HG03196 (cell line): ENCODE data around the gene KIF5C.

ENCODE experiments used
- ATAC-seq: cut with Tn5 transposase; IDR thresholded peaks from one replicate; pipeline ENCODE4 v1.9.1; 2021; ENCODE audit not compliant: unreplicated experiment

The KIF5C gene

GRCh38 chr2:149009576-149010461, 134.8 kb downstream of the KIF5C start:
- no peak for ATAC-seq

GRCh38 chr2:149012545-149012944, 137.5 kb downstream of the KIF5C start:
- ATAC-seq: no peak

DNA sequence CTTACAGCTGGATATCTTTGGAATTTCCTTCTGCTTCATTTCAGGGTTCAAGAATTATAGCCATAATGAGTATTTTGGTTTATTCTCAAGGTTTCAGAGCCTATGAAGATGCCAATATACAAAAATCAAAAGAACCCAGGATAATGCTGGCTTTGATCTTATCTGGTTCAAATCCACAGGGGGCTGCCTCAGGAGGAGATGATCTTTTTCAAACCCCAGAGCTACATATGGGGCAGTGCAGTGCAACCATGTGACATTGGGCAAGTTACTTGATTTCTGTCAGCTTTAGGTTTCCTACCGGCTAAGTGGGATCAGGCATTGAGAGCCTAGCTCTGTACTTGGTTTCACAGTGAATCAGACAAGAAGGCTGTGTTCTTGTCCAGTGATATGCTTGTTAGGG, 140.5 kb downstream of the KIF5C start:
- ATAC-seq: no peak

- no peak for ATAC-seq
These were observed 141.0 kb downstream of the KIF5C start for GRCh38 chr2:149015926-149016563.

- ATAC-seq: no peak
These were observed 142.3 kb downstream of the KIF5C start for GRCh38 chr2:149017116-149017985.

- ATAC-seq: no peak
These were observed 144.0 kb downstream of the KIF5C start for GRCh38 chr2:149018981-149019380.

DNA sequence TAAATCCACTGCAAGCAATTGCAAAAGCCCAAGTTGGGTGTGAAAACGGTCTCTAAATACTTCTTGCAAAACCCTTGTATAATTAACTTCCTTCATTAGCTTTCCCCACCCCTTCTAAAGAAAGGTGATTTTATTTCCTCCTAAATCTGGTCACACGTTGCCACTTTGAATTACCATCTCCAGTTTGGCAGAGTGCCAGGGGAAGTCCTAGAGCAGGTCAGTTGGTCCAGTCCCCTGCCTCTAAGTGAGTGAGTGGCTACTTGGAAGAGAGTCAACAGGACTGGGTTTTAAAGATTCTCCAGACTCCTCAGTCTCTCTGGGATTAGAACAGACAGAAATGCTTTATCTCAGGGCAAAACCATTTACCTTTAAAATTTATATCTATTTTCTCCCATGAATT, 144.7 kb downstream of the KIF5C start:
- ATAC-seq: no peak

GRCh38 chr2:149020432-149020851, 145.4 kb downstream of the KIF5C start:
- ATAC-seq: peak; percentile 36

DNA sequence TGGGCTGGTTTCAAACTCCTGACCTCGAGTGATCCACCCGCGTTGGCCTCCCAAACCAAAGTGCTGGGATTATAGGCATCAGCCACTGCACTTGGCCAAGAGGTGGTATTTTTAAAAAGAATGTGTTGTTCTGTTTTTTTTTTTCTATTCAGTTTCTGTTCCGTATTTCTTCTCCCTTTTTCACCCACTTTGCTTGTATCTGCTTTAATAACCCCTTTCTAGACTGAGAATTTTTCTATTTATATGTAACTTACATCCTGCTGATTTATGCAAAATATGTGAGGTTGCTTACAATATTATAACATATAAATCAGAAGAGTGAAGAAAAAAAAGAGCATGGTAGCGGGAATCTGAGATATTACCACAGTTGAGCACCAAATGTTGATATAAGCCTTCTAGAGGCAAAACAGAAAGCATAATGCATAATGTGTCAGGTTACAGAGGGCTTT, 146.3 kb downstream of the KIF5C start:
- ATAC-seq: peak; percentile 73

GRCh38 chr2:149021761-149022160, 146.7 kb downstream of the KIF5C start:
- peak; percentile 65 for ATAC-seq

DNA sequence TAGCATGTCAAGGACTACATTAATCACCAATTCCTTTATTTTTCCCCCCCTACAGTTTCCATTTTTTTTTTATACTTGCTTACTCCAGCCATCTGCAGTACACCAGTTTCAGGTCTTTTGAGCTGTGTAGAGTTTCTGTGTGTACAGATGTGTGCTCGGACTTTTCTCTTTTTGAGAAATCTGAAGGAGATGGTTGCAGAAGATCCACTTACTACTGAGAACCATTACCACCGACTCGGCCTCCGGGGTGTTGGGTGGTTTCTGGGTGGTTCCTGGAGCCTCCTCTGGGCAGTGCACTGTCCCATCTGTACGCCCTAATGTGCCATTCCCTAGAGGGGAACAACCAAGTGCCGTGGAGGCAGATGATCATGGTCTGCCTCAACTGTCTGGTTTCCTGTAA, 148.1 kb downstream of the KIF5C start:
- no peak for ATAC-seq

DNA sequence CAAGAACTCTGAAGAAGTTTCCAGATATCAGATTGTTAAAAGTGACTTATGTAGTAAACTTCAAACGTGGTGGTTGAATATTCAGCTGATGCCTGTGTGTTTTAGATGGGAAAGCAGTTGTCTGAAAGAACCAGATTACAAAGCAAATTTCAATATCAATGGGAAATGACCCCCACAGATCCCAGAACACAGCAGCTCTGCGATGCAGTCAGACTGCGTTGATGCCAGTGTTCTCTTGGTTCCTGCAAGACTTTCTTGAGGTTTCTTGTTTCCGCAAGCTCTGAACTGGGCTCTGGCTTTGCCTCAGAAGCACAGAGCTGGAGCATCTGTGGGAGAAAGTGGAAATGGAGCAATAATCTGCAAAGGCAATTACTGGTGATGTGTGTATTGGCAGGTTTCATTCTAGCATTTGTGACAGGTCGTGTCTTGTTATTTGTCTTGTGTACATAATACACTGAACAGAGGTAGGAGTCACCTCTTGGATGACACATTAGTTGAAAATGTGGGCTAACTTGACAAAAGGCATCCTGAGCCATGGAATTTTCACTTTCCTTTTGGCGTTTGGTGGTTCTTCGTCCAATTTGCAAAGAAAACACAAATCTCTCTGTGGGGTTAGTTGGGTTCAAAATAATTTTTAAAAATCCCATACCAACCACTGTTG, 152.7 kb downstream of the KIF5C start:
- ATAC-seq: no peak

DNA sequence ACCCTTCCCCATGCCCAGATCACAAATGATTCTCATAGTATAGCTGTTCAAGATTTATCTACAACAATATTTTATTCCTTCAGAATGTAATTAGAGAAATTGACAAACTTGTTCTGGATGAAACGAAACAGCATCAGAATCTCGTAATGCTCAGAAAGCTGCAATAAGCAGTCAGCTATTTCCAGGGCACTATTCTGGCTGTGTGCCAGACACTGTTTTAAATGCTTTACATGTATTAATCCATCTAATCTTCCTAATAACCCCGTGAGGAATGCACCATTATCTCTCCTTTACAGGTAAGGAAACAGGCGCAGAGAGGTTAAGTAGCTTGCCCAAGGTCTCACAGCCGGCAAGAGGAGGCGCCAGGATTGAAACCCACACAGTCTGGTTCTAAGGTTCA, 153.3 kb downstream of the KIF5C start:
- ATAC-seq: no peak

GRCh38 chr2:149028891-149029290, 153.9 kb downstream of the KIF5C start:
- no peak for ATAC-seq

GRCh38 chr2:149029307-149029965, 154.4 kb downstream of the KIF5C start:
- no peak for ATAC-seq

- no peak for ATAC-seq
These were observed 156.4 kb downstream of the KIF5C start for GRCh38 chr2:149031396-149031795.

DNA sequence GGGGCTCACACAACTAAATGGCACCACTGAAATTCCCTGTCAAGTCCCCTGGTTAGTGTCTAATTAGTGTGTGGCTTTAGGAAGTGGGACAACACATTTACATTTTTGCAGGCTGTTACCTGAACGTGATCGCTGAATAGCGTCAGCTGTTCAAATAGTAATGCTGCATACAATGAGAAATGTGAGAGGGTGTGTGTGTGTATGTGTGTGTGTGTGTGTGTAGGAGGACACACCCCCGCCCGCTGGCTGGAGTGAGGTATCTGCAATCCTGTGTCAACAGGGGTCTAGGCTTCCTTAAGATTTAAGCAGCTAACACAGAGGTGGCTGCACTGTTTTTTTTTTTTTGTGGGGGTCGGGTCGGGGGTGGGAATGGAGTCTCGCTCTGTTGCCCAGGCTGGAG, 158.7 kb downstream of the KIF5C start:
- ATAC-seq: no peak

DNA sequence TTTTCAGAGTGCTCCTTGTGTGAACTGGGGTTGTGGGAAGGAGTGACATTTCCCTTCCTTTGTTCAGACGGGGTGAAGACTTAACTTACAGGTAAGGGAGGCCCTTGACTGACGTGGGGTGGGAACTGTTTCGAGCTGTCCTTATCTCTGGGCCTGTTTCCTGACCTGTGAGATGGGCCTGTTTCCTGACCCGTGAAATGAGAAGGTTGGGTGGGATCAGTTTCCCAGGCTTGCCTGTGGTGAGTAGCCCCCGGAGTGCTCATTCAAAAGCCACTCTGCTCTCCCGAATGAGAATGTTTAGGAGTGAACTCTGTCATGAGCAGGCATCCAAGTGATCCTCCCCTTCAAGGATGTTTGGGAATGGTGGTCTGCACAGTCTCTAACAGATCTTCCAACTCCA, 159.4 kb downstream of the KIF5C start:
- ATAC-seq: no peak

DNA sequence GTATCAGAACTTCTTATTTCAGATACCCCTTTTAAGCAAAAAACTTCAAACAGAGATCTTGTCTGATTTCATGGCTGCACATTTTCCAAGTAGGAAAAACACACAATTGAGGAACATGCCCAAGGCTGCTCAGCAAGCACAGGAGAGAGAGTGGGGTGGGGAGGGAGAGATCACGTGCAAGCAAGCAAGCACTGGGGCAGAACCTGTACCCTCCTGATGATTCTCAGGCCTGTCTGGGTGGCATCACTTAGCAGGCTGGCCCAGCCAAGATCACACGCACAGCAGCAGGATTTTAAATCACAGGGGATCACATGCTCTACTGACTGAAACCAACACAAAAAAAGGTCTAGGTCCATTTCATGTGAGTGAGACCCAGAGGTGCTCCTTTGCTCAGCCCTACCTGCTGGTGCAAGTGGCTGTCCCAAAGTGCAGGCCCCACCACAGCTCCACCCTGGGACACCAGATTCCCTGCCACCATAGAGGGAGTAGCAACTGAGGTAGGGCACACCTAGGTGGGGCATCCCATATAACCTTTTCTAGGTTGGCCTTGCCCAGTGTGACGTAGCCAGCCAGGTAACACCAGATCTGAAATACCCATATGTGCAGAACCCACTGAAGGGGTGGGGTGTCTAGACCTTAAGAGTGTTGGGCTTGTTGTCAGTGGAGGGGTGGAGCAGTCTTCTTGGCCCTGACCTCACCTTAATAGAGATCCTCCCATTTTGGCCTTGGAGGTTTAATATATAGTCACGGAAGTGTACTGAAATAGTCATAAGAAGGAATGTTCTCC, 161.7 kb downstream of the KIF5C start:
- ATAC-seq: no peak

- no peak for ATAC-seq
These were observed 162.8 kb downstream of the KIF5C start for GRCh38 chr2:149037851-149038250.
